NCI-H345 (cell line): ENCODE results near the gene NUMB.

Experiments used
- DNase-seq: peaks from one replicate; lab custom pipeline; 2025; lab: John Stamatoyannopoulos, UW

The NUMB gene

GRCh38 chr14:73261075-73261474 is 197.3 kb downstream of the NUMB start:
- DNase-seq = no peak

DNA sequence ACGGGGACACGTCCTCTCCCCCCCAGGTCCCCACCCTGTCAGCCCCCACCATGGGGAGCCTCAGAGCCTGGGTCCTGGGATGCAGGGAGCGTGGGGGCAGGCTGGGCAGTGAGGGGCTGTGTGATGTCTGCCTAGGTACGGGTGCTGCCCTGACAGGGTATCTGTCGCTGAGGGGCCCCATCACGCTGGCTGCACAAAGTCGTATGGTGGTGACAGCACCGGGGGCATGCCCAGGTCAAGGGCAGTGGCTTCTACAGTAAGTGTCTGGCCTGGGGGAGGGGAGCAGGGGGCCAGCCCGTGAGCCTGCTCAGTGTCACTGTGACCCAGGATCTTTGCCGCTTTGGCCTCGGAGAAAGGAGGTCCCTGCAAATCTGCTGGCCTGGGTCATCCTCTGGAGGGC is 197.8 kb downstream of the NUMB start:
- DNase-seq = no peak

- DNase-seq = no peak
Observed at GRCh38 chr14:73259837-73260236, 198.5 kb downstream of the NUMB start.

DNA sequence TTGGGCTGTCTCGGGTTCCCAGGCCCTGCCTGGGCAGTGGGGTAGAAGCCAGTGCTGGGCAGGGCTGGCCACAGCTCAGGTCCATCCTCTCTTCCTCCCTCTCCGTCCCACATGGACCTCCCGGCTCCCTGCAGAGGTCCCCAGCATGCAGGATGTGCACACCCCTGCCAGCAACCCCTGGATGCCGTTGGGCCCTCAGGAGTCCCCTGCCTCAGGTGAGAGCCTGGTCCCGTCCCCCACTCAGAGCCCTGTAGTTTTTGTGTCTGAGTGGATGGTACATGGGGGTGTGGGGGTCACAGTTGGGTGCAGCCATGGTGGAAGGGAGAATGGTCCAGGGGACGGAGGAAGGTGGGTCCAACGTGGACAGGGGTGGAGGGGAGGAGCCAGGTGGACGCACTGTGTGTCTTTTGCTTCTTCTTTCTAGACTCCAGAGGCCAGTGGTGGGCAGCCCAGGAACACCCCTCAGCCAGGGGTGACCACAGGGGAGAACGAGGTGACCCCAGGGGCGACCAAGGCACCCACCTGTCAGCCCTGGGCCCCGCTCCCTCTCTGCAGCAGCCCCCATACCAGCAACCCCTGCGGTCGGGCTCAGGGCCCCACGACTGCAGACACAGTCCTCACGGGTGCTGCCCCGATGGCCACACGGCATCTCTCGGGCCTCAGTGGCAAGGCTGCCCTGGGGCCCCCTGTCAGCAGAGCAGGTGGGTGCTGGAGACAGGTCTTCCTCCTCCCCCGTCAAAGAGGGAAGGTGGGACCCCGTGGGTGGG is 199.3 kb downstream of the NUMB start:
- no peak for DNase-seq

- no peak for DNase-seq
Observed at GRCh38 chr14:73258076-73258475, 200.3 kb downstream of the NUMB start.

GRCh38 chr14:73255693-73256225 is 202.6 kb downstream of the NUMB start:
- DNase-seq = no peak

DNA sequence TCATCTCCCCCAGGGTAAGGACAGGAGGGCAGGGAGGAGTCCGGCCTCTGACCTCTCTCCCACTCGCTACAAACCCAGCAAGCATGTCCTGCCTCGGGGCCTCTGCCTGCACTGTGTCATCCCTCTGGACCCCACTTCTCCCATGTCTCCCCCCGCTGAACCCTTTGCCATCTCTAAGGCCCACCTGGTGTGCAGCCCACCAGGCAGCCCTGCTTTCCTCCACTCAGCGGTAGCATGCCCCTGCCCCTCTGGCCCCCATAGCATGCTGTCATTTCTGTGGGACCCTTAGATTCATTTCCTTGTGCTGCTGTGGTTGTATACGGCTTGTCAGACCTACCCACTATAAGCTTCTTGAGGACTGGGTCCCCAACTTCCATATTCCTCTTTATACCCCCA is 203.3 kb downstream of the NUMB start:
- no peak for DNase-seq

GRCh38 chr14:73254247-73255004 is 203.9 kb downstream of the NUMB start:
- DNase-seq = no peak

GRCh38 chr14:73253721-73254120 is 204.6 kb downstream of the NUMB start:
- DNase-seq = no peak

- DNase-seq = no peak
Observed at GRCh38 chr14:73253323-73253610, 205.1 kb downstream of the NUMB start.

- DNase-seq = no peak
Observed at GRCh38 chr14:73252491-73253322, 205.6 kb downstream of the NUMB start.

GRCh38 chr14:73251516-73252215 is 206.7 kb downstream of the NUMB start:
- no peak for DNase-seq

DNA sequence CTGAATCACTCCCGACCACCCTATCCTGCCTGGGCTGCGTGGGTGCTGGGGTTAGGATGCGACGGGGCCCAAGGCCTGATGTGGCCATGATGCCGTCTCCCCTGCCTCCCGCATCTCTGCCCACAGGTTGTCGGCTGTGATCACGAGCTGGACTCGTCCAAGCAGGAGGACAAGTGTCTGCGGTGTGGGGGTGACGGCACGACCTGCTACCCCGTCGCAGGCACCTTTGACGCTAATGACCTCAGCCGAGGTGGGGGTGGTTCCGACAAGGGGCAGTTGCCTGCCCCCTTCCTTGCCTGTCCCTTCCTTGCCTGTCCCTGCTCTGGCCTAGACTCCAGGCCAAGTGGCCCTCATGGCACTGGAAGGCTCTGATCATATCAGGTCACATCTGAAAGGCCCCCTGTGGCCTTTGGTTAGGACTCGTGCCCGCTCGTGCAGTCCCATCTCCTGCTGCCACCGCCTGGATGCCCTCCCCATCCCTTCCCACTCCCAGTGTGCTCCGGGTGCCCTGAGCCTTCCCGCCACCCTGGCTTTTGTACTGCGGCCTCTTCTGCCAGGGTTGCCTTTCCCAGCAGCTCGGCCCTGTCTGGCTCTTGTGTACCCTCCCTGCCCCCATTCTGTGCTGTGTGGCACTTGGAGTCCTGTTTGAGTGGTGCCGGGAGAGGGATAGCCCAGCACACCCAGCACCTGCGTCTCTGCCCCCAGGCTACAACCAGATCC is 207.4 kb downstream of the NUMB start:
- DNase-seq = peak; percentile 91

DNA sequence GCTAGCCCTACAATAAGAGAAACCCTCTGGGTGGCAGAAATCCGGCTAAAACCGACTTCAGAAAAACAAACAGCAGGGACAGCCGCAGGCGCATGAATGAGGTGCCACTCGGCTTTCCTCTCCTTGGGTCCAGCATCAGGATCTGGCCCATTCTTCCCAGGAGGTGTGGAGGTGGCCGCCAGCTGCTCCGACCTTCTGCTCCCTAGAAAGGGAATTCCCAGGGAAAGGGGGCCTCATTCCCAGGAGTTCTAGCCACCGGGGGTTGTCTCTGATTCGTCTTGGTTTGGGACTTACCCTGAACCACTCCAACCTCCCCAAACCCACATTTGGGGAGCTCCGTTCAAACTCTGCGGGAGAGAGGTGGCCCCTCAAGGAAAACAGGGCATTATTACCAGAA is 208.0 kb downstream of the NUMB start:
- DNase-seq = no peak

DNA sequence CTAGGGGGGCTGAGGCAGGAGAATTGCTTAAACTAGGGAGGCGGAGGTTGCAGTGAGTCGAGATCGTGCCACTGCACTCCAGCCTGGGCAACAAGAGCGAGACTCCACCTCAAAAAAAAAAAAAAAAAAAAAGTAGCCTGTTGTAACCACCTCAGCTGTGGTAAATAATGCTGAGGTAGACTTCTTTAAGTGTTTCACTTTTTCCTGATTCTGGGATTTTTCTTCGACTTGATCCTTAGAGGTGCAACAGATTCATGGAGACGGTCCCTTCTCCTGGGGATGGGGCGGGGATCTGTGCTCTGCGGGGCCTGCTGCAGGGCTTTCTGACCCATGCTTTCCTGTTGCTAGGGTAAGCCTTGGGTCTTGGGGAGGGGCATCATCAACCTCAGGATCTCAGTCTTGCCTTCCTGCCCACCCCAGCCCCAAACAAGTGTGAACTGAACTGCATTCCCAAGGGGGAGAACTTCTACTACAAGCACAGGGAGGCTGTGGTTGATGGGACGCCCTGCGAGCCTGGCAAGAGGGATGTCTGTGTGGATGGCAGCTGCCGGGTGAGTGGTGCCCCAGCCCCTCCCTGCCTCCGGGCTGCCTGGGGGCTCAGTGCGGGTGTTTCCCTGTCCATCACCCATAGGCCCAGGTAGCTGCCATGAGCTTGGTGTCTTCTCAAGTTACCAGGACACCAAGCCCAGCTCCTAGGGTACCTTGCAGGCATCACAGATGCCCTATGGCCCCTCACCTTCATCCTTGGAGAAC is 208.6 kb downstream of the NUMB start:
- no peak for DNase-seq

DNA sequence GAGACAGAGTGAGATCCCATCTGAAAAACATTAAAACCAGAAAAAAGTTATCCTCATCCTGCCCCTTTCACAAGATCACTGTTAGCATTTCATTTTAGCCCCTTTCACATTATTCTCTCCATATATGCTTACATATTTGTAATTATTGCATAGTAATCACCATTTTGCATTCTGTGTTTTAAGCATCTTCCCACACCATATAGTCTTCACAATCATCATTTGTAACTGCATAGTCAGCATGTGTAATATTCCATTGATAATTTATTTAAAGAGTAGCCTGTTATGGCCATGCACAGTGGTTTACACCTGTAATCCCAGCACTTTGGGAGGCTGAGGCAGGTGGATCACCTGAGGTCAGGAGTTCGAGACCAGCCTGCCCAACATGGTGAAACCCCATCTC is 209.2 kb downstream of the NUMB start:
- DNase-seq = no peak

DNA sequence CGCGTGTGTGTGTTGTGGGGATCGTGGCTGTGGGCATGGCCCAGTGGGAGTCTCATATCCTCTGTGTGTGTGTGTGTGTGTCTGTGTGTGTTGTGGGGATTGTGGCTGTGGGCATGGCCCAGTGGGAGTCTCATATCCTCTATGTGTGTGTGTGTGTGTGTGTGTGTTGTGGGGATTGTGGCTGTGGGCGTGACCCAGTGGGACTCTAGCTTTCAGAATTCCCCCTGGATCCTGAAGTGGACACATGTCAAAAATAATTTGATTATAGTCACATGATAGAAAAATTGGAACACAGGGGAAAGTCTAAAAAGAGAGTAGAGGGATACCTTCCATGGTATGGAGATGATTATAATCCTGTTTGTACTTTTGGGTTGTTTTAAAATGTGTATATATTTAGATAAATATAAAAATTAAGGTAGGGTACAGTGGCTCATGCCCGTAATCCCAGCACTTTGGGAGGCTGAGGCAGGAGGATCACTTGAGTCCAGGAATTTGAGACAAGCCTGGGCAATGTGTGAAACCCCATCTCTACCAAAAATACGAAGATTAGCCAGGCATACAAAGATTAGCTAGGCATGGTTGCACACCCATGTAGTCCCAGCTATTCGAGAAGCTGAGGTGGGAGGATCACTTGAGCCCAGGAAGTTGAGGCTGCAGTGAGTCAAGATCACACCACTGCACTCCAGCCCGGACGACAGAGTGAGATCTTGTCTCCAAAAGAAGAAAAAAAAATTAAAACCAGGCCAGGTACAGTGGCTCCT is 210.1 kb downstream of the NUMB start:
- no peak for DNase-seq

DNA sequence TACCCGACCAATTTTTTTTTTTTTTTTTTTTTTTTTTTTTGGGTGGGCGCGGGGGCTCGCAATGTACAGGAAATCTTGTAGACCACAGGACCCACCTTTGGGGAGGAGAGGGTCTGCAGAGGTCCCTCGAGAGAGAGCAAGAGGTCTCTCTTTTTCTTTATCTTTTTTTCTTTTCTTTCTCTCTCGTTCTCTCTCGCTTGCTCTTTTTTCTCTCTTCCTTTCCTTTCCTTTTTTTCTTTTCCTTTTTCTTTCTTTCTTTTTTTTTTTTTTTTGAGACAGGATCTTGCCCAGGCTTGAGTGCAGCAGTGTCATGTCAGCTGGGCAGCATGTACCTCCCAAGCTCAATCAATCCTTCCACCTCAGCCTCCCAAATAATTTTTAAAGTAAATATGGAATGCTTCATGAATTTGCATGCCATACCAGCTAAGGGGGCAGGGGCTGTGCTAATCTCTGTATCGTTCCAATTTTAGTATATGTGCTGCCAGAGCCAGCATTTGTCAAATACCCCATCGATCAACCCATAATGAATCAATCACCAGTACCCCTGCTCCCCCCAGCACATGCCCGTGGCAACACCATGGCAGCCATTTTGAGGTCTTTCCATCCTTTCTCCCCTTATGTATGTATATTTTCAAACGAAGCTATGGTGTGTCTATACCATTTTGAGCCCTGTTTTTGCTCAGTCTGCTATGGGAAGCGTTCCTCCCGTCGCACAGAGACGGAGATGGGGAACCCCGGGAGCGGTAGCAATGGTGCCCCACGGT is 211.8 kb downstream of the NUMB start:
- no peak for DNase-seq
